Tibial nerve (tissue), 4 donors: ENCODE data around the gene ARV1.

Experiments used
- CTCF ChIP-seq, 5 experiments: fragments of 200-600 bp in 3 of 5; fragments of 450-650 bp in 2 of 5; sonication (generic) in 3 of 5; IDR thresholded peaks; one replicate each; pipeline ENCODE4 v1.5.1; 2016 to 2019; ENCODE audit warnings: antibody characterized with exemption in 5 of 5, mild to moderate bottlenecking in 3 of 5, moderate library complexity in 2 of 5
- EP300 ChIP-seq, 2 donors: sonication (generic); formaldehyde crosslinking; IDR thresholded peaks; one replicate each; pipeline ENCODE4 v1.6.1; 2017; ENCODE audit warnings: antibody characterized with exemption in 2 of 2, mild to moderate bottlenecking in 1 of 2
- POLR2A ChIP-seq, 2 donors: fragments of 450-650 bp; IDR thresholded peaks; one replicate each; pipeline ENCODE4 v1.6.1; 2017; ENCODE audit warnings: antibody characterized with exemption in 2 of 2, mild to moderate bottlenecking in 2 of 2, moderate library complexity in 2 of 2

- TF ChIP-seq CTCF (IDR thresholded peaks at IDR 0.05) (no peak), EP300 (IDR thresholded peaks at IDR 0.05) (no peak), POLR2A (IDR thresholded peaks at IDR 0.05) (no peak)
Observed at GRCh38 chr1:230948301-230948700, 30.6 kb upstream of the ARV1 start.
